Endothelial cell of umbilical vein (primary cell): ENCODE measurements around the gene ORMDL1. TPM values are rescaled to one million over a fixed set of nuclear protein-coding genes. Genes with fewer than 3 reads are reported as not detected.

Source experiments
- BruUV-seq: library from RNA; stranded (reverse); fragments of 400-500 nt; replicated peaks from 2 replicates; lab custom pipeline; 2021; lab: Mats Ljungman, UMichigan
- CTCF ChIA-PET: fragments of 300-600, 350-600 bp; sonication (Branson Sonifier 250); formaldehyde crosslinking; loops from one replicate; lab custom pipeline; 2021; ENCODE audit warnings: antibody characterized with exemption, inconsistent platforms; lab: Charles Lee
- POLR2A ChIA-PET: fragments of 300-600, 350-600 bp; sonication (Branson Sonifier 250); formaldehyde crosslinking; loops from one replicate; lab custom pipeline; 2021; ENCODE audit warnings: antibody characterized with exemption, inconsistent platforms; lab: Charles Lee
- DNase-seq: peaks from one replicate; pipeline ENCODE4 v3.0.0-alpha.2; 2011; ENCODE audit warnings: low read depth, low spot score
- FAIRE-seq: peaks from 2 replicates; lab custom pipeline; 2011; peaks lifted over from hg19 to GRCh38; lab: Jason Lieb, UNC
- H2AFZ ChIP-seq: 2 replicates; pipeline ENCODE4 v1.6.0; 2012; ENCODE audit warnings: low read depth, low read length, control low read depth, inconsistent platforms
- H3K27ac ChIP-seq: 2 replicates; pipeline ENCODE4 v1.5.1; 2011; ENCODE audit warnings: low read depth, mild to moderate bottlenecking, control low read depth, low read length, moderate library complexity; ENCODE audit not compliant: insufficient read depth
- H3K27me3 ChIP-seq, 2 experiments: 2 replicates each; pipeline versions ENCODE4 v1.6.0 to v1.6.1; 2011; ENCODE audit warnings: low read length in 2 of 2, mixed read lengths in 1 of 2; ENCODE audit not compliant: control insufficient read depth in 2 of 2, insufficient read depth in 2 of 2
- H3K36me3 ChIP-seq, 2 experiments: 2 replicates in 1 of 2; 3 replicates in 1 of 2; pipeline ENCODE4 v1.5.1; 2011; ENCODE audit warnings: low read length in 2 of 2, mild to moderate bottlenecking in 1 of 2, moderate library complexity in 1 of 2; ENCODE audit not compliant: control insufficient read depth in 2 of 2, insufficient read depth in 2 of 2; ENCODE audit errors: extremely low read depth in 1 of 2
- H3K4me1 ChIP-seq: 3 replicates; pipeline ENCODE4 v1.5.1; 2011; ENCODE audit warnings: mild to moderate bottlenecking, low read length; ENCODE audit not compliant: control insufficient read depth, insufficient read depth; ENCODE audit errors: extremely low read depth
- H3K4me2 ChIP-seq: 2 replicates; pipeline ENCODE4 v1.6.1; 2011; ENCODE audit warnings: low read length, control low read depth, mixed read lengths; ENCODE audit not compliant: insufficient read depth
- H3K4me3 ChIP-seq, 3 experiments: fragments of 200-600 bp in 1 of 3; sonication (generic), shearing (Covaris generic) in 1 of 3; replicated peaks in 1 of 3; 2 replicates each; pipeline ENCODE4 v1.5.1; 2011 to 2016; ENCODE audit warnings: control low read depth in 3 of 3, low read length in 3 of 3, mild to moderate bottlenecking in 2 of 3, inconsistent platforms in 1 of 3, low read depth in 1 of 3, moderate library complexity in 1 of 3; ENCODE audit not compliant: insufficient read depth in 1 of 3
- H3K79me2 ChIP-seq: 2 replicates; pipeline ENCODE4 v1.6.0; 2012; ENCODE audit warnings: low read length, inconsistent platforms; ENCODE audit not compliant: control insufficient read depth, insufficient read depth
- H3K9ac ChIP-seq: replicated peaks from 2 replicates; pipeline ENCODE3; 2011; ENCODE audit warnings: low read length, control low read depth; ENCODE audit not compliant: insufficient read depth; ENCODE audit errors: extremely low read depth
- H3K9me1 ChIP-seq: replicated peaks from 3 replicates; pipeline ENCODE4 v1.6.0; 2011; ENCODE audit warnings: mild to moderate bottlenecking, low read length; ENCODE audit not compliant: control insufficient read depth, insufficient read depth; ENCODE audit errors: extremely low read depth
- H3K9me3 ChIP-seq: replicated peaks from 2 replicates; pipeline ENCODE4 v1.5.1; 2012; ENCODE audit warnings: low read length, inconsistent platforms; ENCODE audit not compliant: control insufficient read depth, insufficient read depth
- H4K20me1 ChIP-seq: replicated peaks from 2 replicates; pipeline ENCODE3; 2011; ENCODE audit warnings: mild to moderate bottlenecking, low read length; ENCODE audit not compliant: control insufficient read depth, insufficient read depth; ENCODE audit errors: extremely low read depth
- EZH2 ChIP-seq: IDR thresholded peaks from 2 replicates; pipeline ENCODE4 v1.6.1; 2012; ENCODE audit warnings: borderline replicate concordance, low read depth, mild to moderate bottlenecking, moderate library complexity, low read length, inconsistent platforms; ENCODE audit not compliant: severe bottlenecking
- FOS ChIP-seq: IDR thresholded peaks from 2 replicates; pipeline ENCODE4 v1.6.1; 2011; ENCODE audit warnings: mild to moderate bottlenecking, low read length, moderate library complexity, borderline replicate concordance; ENCODE audit not compliant: insufficient read depth
- GATA2 ChIP-seq: IDR thresholded peaks from 2 replicates; pipeline ENCODE4 v1.7.0; 2011; ENCODE audit warnings: low read depth, mild to moderate bottlenecking, moderate library complexity, mixed read lengths, low read length; ENCODE audit not compliant: insufficient read length, insufficient read depth
- JUN ChIP-seq: IDR thresholded peaks from 2 replicates; pipeline ENCODE4 v1.6.1; 2011; ENCODE audit warnings: borderline replicate concordance, low read depth; ENCODE audit not compliant: insufficient read length, insufficient read depth
- MAX ChIP-seq: IDR thresholded peaks from 2 replicates; pipeline ENCODE4 v1.6.1; 2011; ENCODE audit not compliant: insufficient read depth, insufficient read length
- MYC ChIP-seq: IDR thresholded peaks from one replicate; pipeline ENCODE4 v1.6.1; 2011; ENCODE audit warnings: mild to moderate bottlenecking, low read depth, low read length
- POLR2A ChIP-seq: IDR thresholded peaks from 2 replicates; pipeline ENCODE4 v1.6.1; 2012; ENCODE audit warnings: low read depth, mild to moderate bottlenecking, control low read depth, low read length
- POLR2AphosphoS5 ChIP-seq: IDR thresholded peaks from 2 replicates; pipeline ENCODE4 v1.6.1; 2012; ENCODE audit warnings: low read depth, mild to moderate bottlenecking, control low read depth, low read length, moderate library complexity; ENCODE audit not compliant: insufficient read depth
- dilution Hi-C: fragments of 300-500 bp; cut with MboI; formaldehyde crosslinking; loops from one replicate; pipeline ENCODE4 v1.15.0; 2019; ENCODE audit warnings: low sequenced_read_pairs; ENCODE audit not compliant: extremely low pct_ligation_motif_present
- intact Hi-C: fragments of 100-400 bp; cut with micrococcal nuclease; formaldehyde crosslinking; loops from one replicate; pipeline ENCODE4 v1.10.0; 2022
- polyA plus RNA-seq, 4 experiments: library from polyadenylated mRNA; depleted of rRNA in 3 of 4; stranded (reverse) in 3 of 4; unstranded in 1 of 4; fragments of >200 nt; gene quantifications; 2 replicates each; pipeline versions ENCODE4 v1.2.1 to v1.2.3, GENCODE V29; 2011 to 2012; ENCODE audit warnings: missing spikeins in 1 of 4
- total RNA-seq: library from RNA; stranded (reverse); gene quantifications from 2 replicates; pipeline ENCODE4 v1.2.3, GENCODE V29; 2021
- TF ChIP-seq, protein P1 (sequence below), 2 donors: IDR thresholded peaks; 1 replicate in 1 of 2; 2 replicates in 1 of 2; pipeline ENCODE4 v1.5.1; 2011; ENCODE audit warnings: low read length in 2 of 2, mild to moderate bottlenecking in 2 of 2, moderate library complexity in 2 of 2, control low read depth in 1 of 2, inconsistent platforms in 1 of 2, low read depth in 1 of 2; ENCODE audit not compliant: insufficient read depth in 1 of 2; ENCODE audit errors: extremely low read depth in 1 of 2

The ORMDL1 gene
- total and polyA plus RNA-seq, 2 donors (not counting 3 experiments of a cell fraction or from before 2014, with no cell fraction given) = 54.5 to 58.0 TPM

DNA sequence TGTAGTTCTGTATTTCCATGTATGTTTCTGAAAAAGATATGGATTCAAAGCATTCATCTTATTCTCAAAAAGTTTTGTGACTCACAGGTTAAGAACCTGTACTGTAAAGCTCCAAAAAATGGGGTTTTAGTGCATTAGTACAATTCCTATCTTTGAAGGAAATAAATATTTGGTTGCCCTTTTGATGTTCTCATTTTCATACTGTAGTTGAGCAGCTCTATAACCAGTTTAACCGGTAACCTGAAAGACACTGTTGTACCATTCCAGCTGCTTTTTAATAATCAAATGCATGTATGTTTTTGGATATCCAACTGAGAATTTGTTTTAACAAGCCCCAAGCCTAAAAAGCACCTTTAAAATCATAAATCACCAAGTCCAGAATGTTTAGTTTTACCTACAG is 11.9 kb downstream of the ORMDL1 start:
- dilution Hi-C loops = no loop called here

GRCh38 chr2:189770590-189771322 is 13.4 kb downstream of the ORMDL1 start:
- no TSS peak for BruUV-seq
- CTCF ChIA-PET = interaction anchor here (1.2 kb wide), 1 partner anchor 10 kb away, joined by 3 read pairs; no protein-coding TSS in a partner anchor
- TF ChIP-seq, protein P1, sequence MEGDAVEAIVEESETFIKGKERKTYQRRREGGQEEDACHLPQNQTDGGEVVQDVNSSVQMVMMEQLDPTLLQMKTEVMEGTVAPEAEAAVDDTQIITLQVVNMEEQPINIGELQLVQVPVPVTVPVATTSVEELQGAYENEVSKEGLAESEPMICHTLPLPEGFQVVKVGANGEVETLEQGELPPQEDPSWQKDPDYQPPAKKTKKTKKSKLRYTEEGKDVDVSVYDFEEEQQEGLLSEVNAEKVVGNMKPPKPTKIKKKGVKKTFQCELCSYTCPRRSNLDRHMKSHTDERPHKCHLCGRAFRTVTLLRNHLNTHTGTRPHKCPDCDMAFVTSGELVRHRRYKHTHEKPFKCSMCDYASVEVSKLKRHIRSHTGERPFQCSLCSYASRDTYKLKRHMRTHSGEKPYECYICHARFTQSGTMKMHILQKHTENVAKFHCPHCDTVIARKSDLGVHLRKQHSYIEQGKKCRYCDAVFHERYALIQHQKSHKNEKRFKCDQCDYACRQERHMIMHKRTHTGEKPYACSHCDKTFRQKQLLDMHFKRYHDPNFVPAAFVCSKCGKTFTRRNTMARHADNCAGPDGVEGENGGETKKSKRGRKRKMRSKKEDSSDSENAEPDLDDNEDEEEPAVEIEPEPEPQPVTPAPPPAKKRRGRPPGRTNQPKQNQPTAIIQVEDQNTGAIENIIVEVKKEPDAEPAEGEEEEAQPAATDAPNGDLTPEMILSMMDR (IDR thresholded peaks at IDR 0.05; ENCODE audit: extremely low read depth in 1 of 2, insufficient read depth in 1 of 2, low read depth in 1 of 2, low read length in 2 of 2) = no peak
- TF ChIP-seq POLR2AphosphoS5 = no peak
- TF ChIP-seq GATA2 = no peak
- TF ChIP-seq MAX = no peak
- TF ChIP-seq POLR2A = no peak
- no peak for TF ChIP-seq JUN
- no peak for TF ChIP-seq FOS
- TF ChIP-seq EZH2 = no peak
- no peak for TF ChIP-seq MYC
- Histone ChIP-seq H3K79me2 (no peaks in the 10 kb centered on the region), H3K9ac (no peak overlapping the region), H3K27me3 (no peaks in the 10 kb centered on the region), H3K27ac (no peak overlapping the region), H3K36me3 (peaks cover 11 to 32% of the 10 kb centered on the region in 2 experiments), H3K4me3 (no peak overlapping the region), H4K20me1 (no peaks in the 10 kb centered on the region), H3K9me3 (no peaks in the 10 kb centered on the region), H3K4me1 (no peaks in the 10 kb centered on the region), H2AFZ (no peak overlapping the region), H3K4me2 (no peak overlapping the region), H3K9me1 (no peaks in the 10 kb centered on the region)
- dilution Hi-C loops (no loop called here), intact Hi-C loops (no loop called here)
- POLR2A ChIA-PET = interaction anchor here (1.1 kb wide), 1 partner anchor 330 kb away, joined by 3 read pairs; no protein-coding TSS in a partner anchor
- FAIRE-seq (no peak), DNase-seq (no peak)

More for the DNA sequence above, 11.9 kb downstream of the ORMDL1 start:
- H3K27ac ChIP-seq = no peak overlapping the region
- no peak for DNase-seq
- POLR2A ChIA-PET = interaction anchor here (1.1 kb wide), 1 partner anchor 332 kb away, joined by 3 read pairs; no protein-coding TSS in a partner anchor
- no peaks in the 10 kb centered on the region for H3K79me2 ChIP-seq
- no peaks in the 10 kb centered on the region for H3K27me3 ChIP-seq
- no peak overlapping the region for H3K9ac ChIP-seq
- no peaks in the 10 kb centered on the region for H4K20me1 ChIP-seq
- H2AFZ ChIP-seq = no peak overlapping the region
- H3K9me3 ChIP-seq = no peaks in the 10 kb centered on the region
- BruUV-seq = no TSS peak
- H3K4me1 ChIP-seq = no peaks in the 10 kb centered on the region
- FAIRE-seq = no peak
- no peaks in the 10 kb centered on the region for H3K9me1 ChIP-seq
- H3K36me3 ChIP-seq = peaks cover 11 to 29% of the 10 kb centered on the region in 2 experiments
- no peak for TF ChIP-seq FOS
- TF ChIP-seq GATA2 = no peak
- TF ChIP-seq MAX = no peak
- no peak overlapping the region for H3K4me2 ChIP-seq
- H3K4me3 ChIP-seq = no peak overlapping the region
- intact Hi-C loops = no loop called here
- CTCF ChIA-PET = interaction anchor here (1.1 to 1.2 kb wide), 2 partner anchors 9 to 11 kb away, joined by 3 to 4 read pairs; partner anchors contain the start of gene OSGEPL1
